HepG2 (cell line): ENCODE data around the gene TRRAP. TPM values are rescaled to one million over a fixed set of nuclear protein-coding genes. Genes with fewer than 3 reads are reported as not detected.

Source experiments
- ATAC-seq: fragments of 200-7000 bp; cut with Tn5 transposase; 3 replicates; pipeline ENCODE4 v1.9.1; 2020; ENCODE audit warnings: mild to moderate bottlenecking, moderate library complexity
- BruUV-seq: library from RNA; stranded (reverse); fragments of 400-500 nt; replicated peaks from 2 replicates; lab custom pipeline; 2021; lab: Mats Ljungman, UMichigan
- CTCF ChIA-PET: fragments of 300-600 bp; formaldehyde crosslinking; extraction: SDS; loops from one replicate; lab custom pipeline; 2021; ENCODE audit warnings: low total read pairs, inconsistent platforms, low intra/inter-chr PET ratio; lab: Yijun Ruan, JAX
- POLR2A ChIA-PET: fragments of 350-600 bp; sonication (Branson Sonifier 250); formaldehyde crosslinking; loops from one replicate; lab custom pipeline; 2020; ENCODE audit warnings: antibody characterized with exemption, inconsistent platforms; lab: Yijun Ruan, JAX
- DNase-seq: peaks from one replicate; pipeline ENCODE4 v3.0.0-alpha.2; 2015; ENCODE audit warnings: low spot score
- FAIRE-seq: peaks from 3 replicates; lab custom pipeline; 2011; peaks lifted over from hg19 to GRCh38; lab: Jason Lieb, UNC
- H2AFZ ChIP-seq: one replicate; pipeline ENCODE4 v1.6.1; 2011; ENCODE audit warnings: low read length, inconsistent platforms
- H3K27ac ChIP-seq: fragments of 300-600 bp; 3 replicates; pipeline ENCODE4 v1.8.0; 2011; ENCODE audit warnings: mixed run types, mild to moderate bottlenecking, mixed read lengths, low read length, inconsistent platforms; ENCODE audit not compliant: insufficient read depth; ENCODE audit errors: extremely low read length
- H3K27me3 ChIP-seq, 2 experiments: fragments of 200-600 bp in 1 of 2; 2 replicates in 1 of 2; 3 replicates in 1 of 2; pipeline versions ENCODE4 v1.6.0 to v1.8.0; 2011; ENCODE audit warnings: low read length in 2 of 2, mild to moderate bottlenecking in 2 of 2, moderate library complexity in 2 of 2, inconsistent platforms in 1 of 2; ENCODE audit not compliant: insufficient read depth in 2 of 2, control insufficient read depth in 1 of 2
- H3K36me3 ChIP-seq, 2 experiments: fragments of 200-600 bp in 1 of 2; replicated peaks in 1 of 2; 2 replicates in 1 of 2; 3 replicates in 1 of 2; pipeline versions ENCODE4 v1.5.1 to v1.8.0; 2011; ENCODE audit warnings: low read length in 2 of 2, inconsistent platforms in 1 of 2; ENCODE audit not compliant: insufficient read depth in 2 of 2, control insufficient read depth in 1 of 2
- H3K4me1 ChIP-seq: 2 replicates; pipeline ENCODE4 v1.5.1; 2012; ENCODE audit warnings: low read length, inconsistent platforms; ENCODE audit not compliant: insufficient read depth
- H3K4me2 ChIP-seq: 2 replicates; pipeline ENCODE4 v1.6.0; 2011; ENCODE audit warnings: low read depth, low read length, inconsistent platforms
- H3K4me3 ChIP-seq, 3 experiments: fragments of 200-600 bp in 1 of 3; sonication (generic), shearing (Covaris generic) in 1 of 3; replicated peaks in 1 of 3; 2 replicates each; pipeline ENCODE4 v1.5.1; 2011 to 2016; ENCODE audit warnings: low read length in 3 of 3, inconsistent platforms in 2 of 3, low read depth in 2 of 3, mild to moderate bottlenecking in 2 of 3, control low read depth in 1 of 3, mixed read lengths in 1 of 3; ENCODE audit not compliant: insufficient read depth in 1 of 3
- H3K79me2 ChIP-seq: one replicate; pipeline ENCODE4 v1.6.1; 2011; ENCODE audit warnings: low read length, inconsistent platforms; ENCODE audit not compliant: insufficient read depth
- H3K9ac ChIP-seq: 2 replicates; pipeline ENCODE4 v1.6.0; 2011; ENCODE audit warnings: mild to moderate bottlenecking, low read depth, low read length, inconsistent platforms; ENCODE audit not compliant: insufficient read depth
- H3K9me3 ChIP-seq: 2 replicates; pipeline ENCODE4 v1.5.1; 2012; ENCODE audit warnings: mild to moderate bottlenecking, low read length
- H4K20me1 ChIP-seq: 2 replicates; pipeline ENCODE4 v1.6.0; 2011; ENCODE audit warnings: inconsistent platforms, mild to moderate bottlenecking, low read length, moderate library complexity; ENCODE audit not compliant: insufficient read depth
- FOSL1 ChIP-seq: sonication (generic); formaldehyde crosslinking; IDR thresholded peaks from 2 replicates; pipeline ENCODE4 v1.9.0; 2021; ENCODE audit warnings: missing genetic modification reagents, borderline replicate concordance
- ISX ChIP-seq: sonication (generic); formaldehyde crosslinking; conservative IDR thresholded peaks from 2 replicates; pipeline ENCODE4 v1.5.0; 2020; ENCODE audit warnings: missing genetic modification reagents
- JUNB ChIP-seq: sonication (generic); formaldehyde crosslinking; IDR thresholded peaks from 2 replicates; pipeline ENCODE4 v1.8.0; 2022; ENCODE audit warnings: missing genetic modification reagents, mild to moderate bottlenecking, borderline replicate concordance
- MLXIP ChIP-seq: sonication (generic); formaldehyde crosslinking; IDR thresholded peaks from 2 replicates; pipeline ENCODE4 v1.9.0; 2021; ENCODE audit warnings: missing genetic modification reagents, borderline replicate concordance
- NFE2L1 ChIP-seq: sonication (generic); formaldehyde crosslinking; IDR thresholded peaks from 2 replicates; pipeline ENCODE4 v1.4.0; 2020; ENCODE audit warnings: missing genetic modification reagents, mild to moderate bottlenecking, borderline replicate concordance
- NFRKB ChIP-seq: fragments of 450-650 bp; IDR thresholded peaks from 2 replicates; pipeline ENCODE4 v1.6.1; 2017
- PHB2 ChIP-seq: fragments of 450-650 bp; IDR thresholded peaks from 2 replicates; pipeline ENCODE4 v1.6.1; 2018; ENCODE audit not compliant: partially characterized antibody
- POGZ ChIP-seq: sonication (generic); formaldehyde crosslinking; IDR thresholded peaks from 2 replicates; pipeline ENCODE4 v1.4.0; 2020; ENCODE audit warnings: mild to moderate bottlenecking, missing genetic modification reagents
- ZBTB26 ChIP-seq: IDR thresholded peaks from 2 replicates; pipeline ENCODE4 v1.6.1; 2016; ENCODE audit warnings: missing compliant biosample characterization, missing genetic modification reagents, borderline replicate concordance
- ZC3H4 ChIP-seq: sonication (generic); formaldehyde crosslinking; IDR thresholded peaks from 2 replicates; pipeline ENCODE4 v1.4.0; 2020; ENCODE audit warnings: missing genetic modification reagents, borderline replicate concordance
- ZKSCAN5 ChIP-seq: sonication (generic); formaldehyde crosslinking; IDR thresholded peaks from 2 replicates; pipeline ENCODE4 v1.5.1; 2020; ENCODE audit warnings: mild to moderate bottlenecking, missing genetic modification reagents
- ZNF557 ChIP-seq: sonication (generic); formaldehyde crosslinking; IDR thresholded peaks from 2 replicates; pipeline ENCODE4 v1.4.0; 2020; ENCODE audit warnings: missing genetic modification reagents
- ZNF724P ChIP-seq: sonication (generic); formaldehyde crosslinking; IDR thresholded peaks from 2 replicates; pipeline ENCODE4 v1.8.0; 2022; ENCODE audit warnings: missing genetic modification reagents, borderline replicate concordance
- ZNF841 ChIP-seq: sonication (generic); formaldehyde crosslinking; IDR thresholded peaks from 2 replicates; pipeline ENCODE4 v1.8.1; 2023; ENCODE audit warnings: missing genetic modification reagents, borderline replicate concordance
- ZNF850 ChIP-seq: sonication (generic); formaldehyde crosslinking; conservative IDR thresholded peaks from 2 replicates; pipeline ENCODE4 v1.9.0; 2021; ENCODE audit warnings: mild to moderate bottlenecking, missing genetic modification reagents
- WGBS: methylation state at CpG from one replicate; pipeline ENCODE4 v1.1.6; 2017; ENCODE audit warnings: low lambda C conversion rate; 5-methylcytosine and 5-hydroxymethylcytosine counted together
- in situ Hi-C: cut with HindIII; loops from 2 replicates; pipeline ENCODE4 v1.10.0; 2017; ENCODE audit warnings: low pct_unique_long_range_greater_than_20kb; ENCODE audit not compliant: extremely low pct_ligation_motif_present
- intact Hi-C: fragments of 100-400 bp; cut with micrococcal nuclease; formaldehyde crosslinking; loops from one replicate; pipeline ENCODE4 v1.10.0; 2022; ENCODE audit not compliant: unreplicated experiment
- polyA plus RNA-seq, 8 experiments: library from polyadenylated mRNA; depleted of rRNA in 3 of 8; stranded (reverse) in 7 of 8; unstranded in 1 of 8; fragments of >200 nt; fragmentation: Illumina TruSeq in 4 of 8; extraction: Trizol in 4 of 8; gene quantifications; 2 replicates each; pipeline versions ENCODE4 v1.2.1 to v1.2.3, GENCODE V29; 2011 to 2016; ENCODE audit warnings: low read depth in 4 of 8, missing spikeins in 1 of 8, mixed read lengths in 1 of 8; ENCODE audit not compliant: insufficient read depth in 1 of 8
- total RNA-seq, 5 experiments: library from RNA; depleted of rRNA; stranded (reverse); fragments of >200 nt; fragmentation: Illumina TruSeq; extraction: Trizol; gene quantifications; 2 replicates each; pipeline ENCODE4 v1.2.3, GENCODE V29; 2016; ENCODE audit warnings: low read depth in 1 of 5

TRRAP gene
- total and polyA plus RNA-seq, 2 of the 13 experiments (the other 11 are each of a cell fraction or from before 2014, with no cell fraction given): 8.6 to 10.5 TPM

- no TSS peak for BruUV-seq
- POLR2A ChIA-PET: no interaction called here
- WGBS: 97% methylated on average over 6 of the region's 6 CpGs
- Histone ChIP-seq H3K36me3 (peaks cover 4 to 12% of the 10 kb centered on the region in 2 experiments; a peak in 3 of 5 replicates), H3K27ac (no peak overlapping the region), H3K4me3 (no peak overlapping the region), H3K4me2 (no peak overlapping the region), H3K27me3 (no peaks in the 10 kb centered on the region), H3K9ac (no peak overlapping the region), H2AFZ (no peak overlapping the region), H3K79me2 (peaks cover 2% of the 10 kb centered on the region), H3K4me1 (no peaks in the 10 kb centered on the region), H4K20me1 (no peaks in the 10 kb centered on the region), H3K9me3 (no peaks in the 10 kb centered on the region)
- FAIRE-seq: no peak
- TF ChIP-seq ZBTB26 (CRISPR knock-in tag): no peak
- no peak for TF ChIP-seq ZNF557 (CRISPR knock-in tag)
- TF ChIP-seq NFRKB: no peak
- no peak for TF ChIP-seq ZNF724P (CRISPR knock-in tag)
- no peak for TF ChIP-seq ZNF841 (CRISPR knock-in tag)
- TF ChIP-seq ISX: no peak
- no peak for TF ChIP-seq JUNB
- no peak for TF ChIP-seq MLXIP (CRISPR knock-in tag)
- TF ChIP-seq PHB2: no peak
- no peak for TF ChIP-seq ZC3H4 (CRISPR knock-in tag)
- TF ChIP-seq FOSL1: no peak
- TF ChIP-seq NFE2L1: no peak
- TF ChIP-seq POGZ (CRISPR knock-in tag): no peak
- TF ChIP-seq ZNF850 (CRISPR knock-in tag): no peak
- no peak for TF ChIP-seq ZKSCAN5 (CRISPR knock-in tag)
- no peak for DNase-seq
- no peak for ATAC-seq
- intact Hi-C loops (no loop called here), in situ Hi-C loops (no loop called here)
- CTCF ChIA-PET: no interaction called here
These were observed 182.9 kb downstream of the TRRAP start for GRCh38 chr7:99061001-99061776.
